Measurements from ENCODE around the gene MSH2.

Gene MSH2

DNA sequence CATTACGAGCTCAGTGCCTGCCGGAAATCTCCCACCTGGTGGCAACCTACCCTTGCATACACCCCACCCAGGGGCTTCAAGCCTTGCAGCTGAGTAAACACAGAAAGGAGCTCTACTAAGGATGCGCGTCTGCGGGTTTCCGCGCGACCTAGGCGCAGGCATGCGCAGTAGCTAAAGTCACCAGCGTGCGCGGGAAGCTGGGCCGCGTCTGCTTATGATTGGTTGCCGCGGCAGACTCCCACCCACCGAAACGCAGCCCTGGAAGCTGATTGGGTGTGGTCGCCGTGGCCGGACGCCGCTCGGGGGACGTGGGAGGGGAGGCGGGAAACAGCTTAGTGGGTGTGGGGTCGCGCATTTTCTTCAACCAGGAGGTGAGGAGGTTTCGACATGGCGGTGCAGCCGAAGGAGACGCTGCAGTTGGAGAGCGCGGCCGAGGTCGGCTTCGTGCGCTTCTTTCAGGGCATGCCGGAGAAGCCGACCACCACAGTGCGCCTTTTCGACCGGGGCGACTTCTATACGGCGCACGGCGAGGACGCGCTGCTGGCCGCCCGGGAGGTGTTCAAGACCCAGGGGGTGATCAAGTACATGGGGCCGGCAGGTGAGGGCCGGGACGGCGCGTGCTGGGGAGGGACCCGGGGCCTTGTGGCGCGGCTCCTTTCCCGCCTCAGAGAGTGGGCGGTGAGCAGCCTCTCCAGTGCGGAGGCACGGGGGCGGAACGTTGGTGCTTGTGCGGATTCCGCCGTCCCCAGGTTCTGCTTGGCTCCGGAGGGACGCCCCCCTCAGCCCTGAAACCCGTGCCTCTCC lies at the start of gene MSH2:
Gene MSH2 (plus strand): TSS at position 352 of the 804 bp plus-strand sequence. CDS start 36 bp downstream, at position 388.
- in situ Hi-C loops (cut with MboI; ENCODE audit: low pct_unique_long_range_greater_than_20kb, low sequenced_read_pairs, unreplicated experiment), result no loop called here
- peak; percentile 97 for DNase-seq (ENCODE audit: low spot score)
- TF ChIP-seq, protein P1, sequence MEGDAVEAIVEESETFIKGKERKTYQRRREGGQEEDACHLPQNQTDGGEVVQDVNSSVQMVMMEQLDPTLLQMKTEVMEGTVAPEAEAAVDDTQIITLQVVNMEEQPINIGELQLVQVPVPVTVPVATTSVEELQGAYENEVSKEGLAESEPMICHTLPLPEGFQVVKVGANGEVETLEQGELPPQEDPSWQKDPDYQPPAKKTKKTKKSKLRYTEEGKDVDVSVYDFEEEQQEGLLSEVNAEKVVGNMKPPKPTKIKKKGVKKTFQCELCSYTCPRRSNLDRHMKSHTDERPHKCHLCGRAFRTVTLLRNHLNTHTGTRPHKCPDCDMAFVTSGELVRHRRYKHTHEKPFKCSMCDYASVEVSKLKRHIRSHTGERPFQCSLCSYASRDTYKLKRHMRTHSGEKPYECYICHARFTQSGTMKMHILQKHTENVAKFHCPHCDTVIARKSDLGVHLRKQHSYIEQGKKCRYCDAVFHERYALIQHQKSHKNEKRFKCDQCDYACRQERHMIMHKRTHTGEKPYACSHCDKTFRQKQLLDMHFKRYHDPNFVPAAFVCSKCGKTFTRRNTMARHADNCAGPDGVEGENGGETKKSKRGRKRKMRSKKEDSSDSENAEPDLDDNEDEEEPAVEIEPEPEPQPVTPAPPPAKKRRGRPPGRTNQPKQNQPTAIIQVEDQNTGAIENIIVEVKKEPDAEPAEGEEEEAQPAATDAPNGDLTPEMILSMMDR (IDR thresholded peaks at IDR 0.05; ENCODE audit: extremely low read depth, insufficient read depth, missing control alignments), result no peak

DNA sequence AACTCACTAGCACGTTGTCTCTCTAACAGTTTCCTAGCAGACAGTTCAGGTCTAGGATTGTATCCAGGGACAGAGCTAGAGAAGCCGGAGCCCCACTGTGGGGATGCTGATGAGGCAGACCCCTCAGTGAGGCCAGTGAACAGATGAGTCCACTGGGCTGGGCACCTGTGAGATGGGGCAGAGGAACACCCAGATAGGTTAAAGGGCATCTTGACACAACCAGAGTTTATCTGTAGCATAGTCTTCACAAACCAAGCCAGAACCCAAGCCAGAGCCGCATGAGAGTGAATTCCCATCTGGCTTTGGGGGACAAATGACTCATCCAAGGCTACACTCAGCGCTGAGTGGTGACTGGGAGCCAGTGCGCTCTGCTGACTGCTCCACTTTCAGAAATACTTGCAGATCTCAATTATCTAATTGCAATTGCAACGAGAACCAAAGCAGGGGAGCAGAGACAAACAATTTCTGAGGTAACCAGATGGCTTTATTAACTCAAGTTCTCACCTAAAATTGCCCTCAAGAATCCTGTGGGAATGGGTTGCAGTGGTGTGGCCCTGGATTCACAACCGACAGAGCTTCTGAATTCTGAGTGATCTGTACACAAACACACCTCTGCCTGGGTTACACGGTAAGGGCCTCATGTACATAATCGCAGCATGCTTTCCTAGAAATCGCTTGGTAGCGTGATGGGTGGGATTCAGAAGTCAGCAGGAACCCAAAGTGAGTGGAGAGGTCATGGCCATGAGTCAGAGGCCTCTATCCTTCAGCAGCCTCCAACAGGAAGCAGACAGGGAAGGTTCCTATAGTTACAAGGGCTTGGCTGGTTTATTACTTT lies 48.7 kb upstream of the MSH2 start:
- in situ Hi-C loops (cut with MboI; ENCODE audit: low pct_unique_long_range_greater_than_20kb, low sequenced_read_pairs, unreplicated experiment), result no loop called here
- TF ChIP-seq, protein P1 (IDR thresholded peaks at IDR 0.05; ENCODE audit: extremely low read depth, insufficient read depth, missing control alignments), result no peak
- DNase-seq (ENCODE audit: low spot score), result no peak

DNA sequence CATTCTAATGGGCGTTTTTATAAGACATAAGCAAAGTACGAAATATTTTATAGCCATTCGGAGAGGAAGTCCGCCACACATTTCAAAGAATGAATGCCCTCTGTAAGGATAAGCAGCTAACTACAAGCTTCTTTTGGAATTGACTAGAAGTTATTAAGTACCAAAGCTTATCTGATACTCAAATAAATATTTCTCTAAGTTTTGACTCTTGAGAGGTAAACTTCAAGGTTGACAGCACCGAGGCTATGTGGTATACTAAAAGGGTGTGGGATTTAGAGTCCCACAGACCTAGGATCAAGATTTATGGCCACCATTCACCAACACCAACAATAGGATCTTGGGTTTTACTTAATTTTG lies 48.1 kb upstream of the MSH2 start:
- DNase-seq (ENCODE audit: low spot score), result no peak
- in situ Hi-C loops (cut with MboI; ENCODE audit: low pct_unique_long_range_greater_than_20kb, low sequenced_read_pairs, unreplicated experiment), result no loop called here
- TF ChIP-seq, protein P1 (IDR thresholded peaks at IDR 0.05; ENCODE audit: extremely low read depth, insufficient read depth, missing control alignments), result no peak

DNA sequence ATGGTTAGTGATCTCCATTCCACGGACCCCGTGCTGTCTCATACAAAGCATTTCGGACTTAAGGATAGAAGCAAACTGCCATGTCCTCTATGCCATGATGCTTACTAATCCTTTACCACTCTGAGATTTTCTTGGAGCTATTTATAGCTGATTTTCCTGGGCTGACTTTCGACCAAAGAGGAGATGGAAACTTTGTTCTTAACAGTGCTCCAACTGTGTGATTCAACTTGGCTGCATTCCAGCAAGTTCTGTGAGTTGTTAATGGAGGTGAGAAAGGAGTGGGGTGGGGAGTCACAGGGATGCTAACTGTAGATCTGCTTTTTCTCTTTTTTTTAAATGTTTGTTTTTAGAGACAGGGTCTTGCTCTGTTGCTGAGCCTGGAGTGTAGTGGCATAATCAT lies 45.5 kb upstream of the MSH2 start:
- TF ChIP-seq, protein P1 (IDR thresholded peaks at IDR 0.05; ENCODE audit: extremely low read depth, insufficient read depth, missing control alignments), result no peak
- in situ Hi-C loops (cut with MboI; ENCODE audit: low pct_unique_long_range_greater_than_20kb, low sequenced_read_pairs, unreplicated experiment), result no loop called here
- no peak for DNase-seq (ENCODE audit: low spot score)

DNA sequence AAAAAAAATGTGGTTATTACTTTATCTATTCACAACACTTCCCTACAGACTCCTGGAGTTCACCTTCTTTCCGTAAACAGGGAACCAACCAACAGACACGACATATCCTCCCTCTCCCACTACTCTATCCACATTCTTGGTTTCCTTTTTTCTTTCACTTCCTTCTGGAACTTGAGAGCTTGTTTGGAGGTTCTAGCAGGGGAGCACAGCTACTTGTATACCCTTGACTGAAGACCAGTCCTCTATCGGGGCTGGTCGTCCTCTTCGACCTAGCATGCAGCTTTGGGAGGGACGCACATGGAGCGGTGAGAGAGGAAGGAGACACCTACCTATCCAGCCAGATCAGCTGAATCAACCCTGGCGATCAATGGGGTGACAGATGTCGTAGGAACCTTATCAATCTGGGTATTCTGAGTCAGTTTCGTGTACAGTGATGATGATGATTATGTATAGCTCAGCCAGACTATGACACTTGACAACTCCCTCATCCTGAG lies 43.5 kb upstream of the MSH2 start:
- no peak for DNase-seq (ENCODE audit: low spot score)
- in situ Hi-C loops (cut with MboI; ENCODE audit: low pct_unique_long_range_greater_than_20kb, low sequenced_read_pairs, unreplicated experiment), result no loop called here
- TF ChIP-seq, protein P1 (IDR thresholded peaks at IDR 0.05; ENCODE audit: extremely low read depth, insufficient read depth, missing control alignments), result no peak

DNA sequence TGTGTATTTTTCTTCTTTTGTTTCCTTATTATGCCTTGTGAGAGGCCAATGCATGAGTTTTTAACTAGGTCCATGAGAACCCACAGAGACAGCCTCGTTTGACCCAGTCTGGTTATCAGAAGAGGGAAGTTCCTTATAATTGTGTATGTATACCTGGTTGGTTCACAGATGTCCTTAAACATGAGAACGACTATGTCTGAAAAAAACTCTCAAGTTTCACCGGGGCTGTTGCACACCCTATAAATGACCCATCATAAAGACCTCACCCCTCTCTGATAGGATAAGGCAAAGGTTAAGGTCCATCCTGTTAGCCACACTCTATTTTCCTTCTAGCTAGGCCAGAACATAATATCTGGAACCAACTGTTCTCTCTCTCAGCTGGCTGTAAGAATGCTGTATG lies 42.7 kb upstream of the MSH2 start:
- in situ Hi-C loops (cut with MboI; ENCODE audit: low pct_unique_long_range_greater_than_20kb, low sequenced_read_pairs, unreplicated experiment), result no loop called here
- DNase-seq (ENCODE audit: low spot score), result no peak
- TF ChIP-seq, protein P1 (IDR thresholded peaks at IDR 0.05; ENCODE audit: extremely low read depth, insufficient read depth, missing control alignments), result no peak
